Lower leg skin (tissue), 4 donors: ENCODE data around the gene PEX10. TPM values are rescaled to one million over a fixed set of nuclear protein-coding genes. Genes with fewer than 3 reads are reported as not detected.

ENCODE experiments used
- DNase-seq, 2 donors: peaks; one replicate each; pipeline ENCODE4 v3.0.0-alpha.2; 2019; ENCODE audit warnings: low spot score in 2 of 2
- H3K4me3 ChIP-seq: fragments of 200-600 bp; sonication (generic); 2 replicates; pipeline ENCODE4 v1.5.1; 2017; ENCODE audit warnings: mild to moderate bottlenecking, low read depth; ENCODE audit not compliant: poor library complexity, severe bottlenecking
- POLR2A ChIP-seq, 2 donors: fragments of 450-650 bp; IDR thresholded peaks; one replicate each; pipeline ENCODE4 v1.6.1; 2016 to 2017; ENCODE audit warnings: antibody characterized with exemption in 2 of 2, mild to moderate bottlenecking in 1 of 2, moderate library complexity in 1 of 2
- WGBS, 2 donors: methylation state at CpG; one replicate each; pipeline ENCODE4 v1.1.5; 2018; 5-methylcytosine and 5-hydroxymethylcytosine counted together
- intact Hi-C: fragments of 100-400 bp; cut with DNase I; formaldehyde crosslinking; loops from one replicate; pipeline ENCODE4 v1.15.0; 2023; ENCODE audit warnings: low total_unique reads
- total RNA-seq, 4 donors: library from RNA; depleted of rRNA; stranded (reverse); fragments of >200 nt; gene quantifications; one replicate each; pipeline ENCODE4 v1.1.0, GENCODE V29; 2016
- TF ChIP-seq, protein P1 (sequence below), 3 donors: fragments of 450-650 bp; IDR thresholded peaks; one replicate each; pipeline ENCODE4 v1.5.1; 2016; ENCODE audit warnings: antibody characterized with exemption in 3 of 3, mild to moderate bottlenecking in 3 of 3, moderate library complexity in 2 of 3

PEX10 gene
- total RNA-seq, 4 donors from 2014 or later = 18.3 to 35.9 (median 27.7) TPM

DNA sequence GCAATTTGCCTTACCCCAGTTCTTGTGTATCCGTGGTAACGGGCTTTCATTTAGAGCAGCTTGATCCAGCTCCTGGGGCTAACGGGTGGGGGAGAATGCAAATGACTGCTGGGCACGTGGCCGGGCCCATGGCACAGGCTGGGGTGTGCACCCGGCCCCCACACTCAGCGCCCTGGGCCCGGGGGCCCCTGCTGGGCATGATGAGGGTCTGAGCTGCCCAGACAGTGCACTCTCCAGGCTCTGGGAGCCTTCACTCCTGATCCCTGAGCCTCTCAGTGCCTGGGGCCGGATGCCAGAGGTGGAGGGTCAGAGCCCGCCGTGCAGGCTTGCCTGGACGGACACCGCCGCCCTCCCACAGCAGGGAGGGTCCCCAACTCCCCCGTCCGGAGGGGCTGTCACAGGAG is 20.1 kb upstream of the PEX10 start:
- H3K4me3 ChIP-seq = no peak overlapping the region
- DNase-seq = no peak
- 37 to 49% methylated on average over 10 to 15 of the region's 16 CpGs for whole genome bisulfite sequencing, 2 donors
- no peak for TF ChIP-seq POLR2A (IDR thresholded peaks at IDR 0.05)
- TF ChIP-seq, protein P1, sequence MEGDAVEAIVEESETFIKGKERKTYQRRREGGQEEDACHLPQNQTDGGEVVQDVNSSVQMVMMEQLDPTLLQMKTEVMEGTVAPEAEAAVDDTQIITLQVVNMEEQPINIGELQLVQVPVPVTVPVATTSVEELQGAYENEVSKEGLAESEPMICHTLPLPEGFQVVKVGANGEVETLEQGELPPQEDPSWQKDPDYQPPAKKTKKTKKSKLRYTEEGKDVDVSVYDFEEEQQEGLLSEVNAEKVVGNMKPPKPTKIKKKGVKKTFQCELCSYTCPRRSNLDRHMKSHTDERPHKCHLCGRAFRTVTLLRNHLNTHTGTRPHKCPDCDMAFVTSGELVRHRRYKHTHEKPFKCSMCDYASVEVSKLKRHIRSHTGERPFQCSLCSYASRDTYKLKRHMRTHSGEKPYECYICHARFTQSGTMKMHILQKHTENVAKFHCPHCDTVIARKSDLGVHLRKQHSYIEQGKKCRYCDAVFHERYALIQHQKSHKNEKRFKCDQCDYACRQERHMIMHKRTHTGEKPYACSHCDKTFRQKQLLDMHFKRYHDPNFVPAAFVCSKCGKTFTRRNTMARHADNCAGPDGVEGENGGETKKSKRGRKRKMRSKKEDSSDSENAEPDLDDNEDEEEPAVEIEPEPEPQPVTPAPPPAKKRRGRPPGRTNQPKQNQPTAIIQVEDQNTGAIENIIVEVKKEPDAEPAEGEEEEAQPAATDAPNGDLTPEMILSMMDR (IDR thresholded peaks at IDR 0.05) = no peak
- intact Hi-C loops = no loop called here

GRCh38 chr1:2431518-2431917 is 19.2 kb upstream of the PEX10 start:
- intact Hi-C loops = no loop called here

DNA sequence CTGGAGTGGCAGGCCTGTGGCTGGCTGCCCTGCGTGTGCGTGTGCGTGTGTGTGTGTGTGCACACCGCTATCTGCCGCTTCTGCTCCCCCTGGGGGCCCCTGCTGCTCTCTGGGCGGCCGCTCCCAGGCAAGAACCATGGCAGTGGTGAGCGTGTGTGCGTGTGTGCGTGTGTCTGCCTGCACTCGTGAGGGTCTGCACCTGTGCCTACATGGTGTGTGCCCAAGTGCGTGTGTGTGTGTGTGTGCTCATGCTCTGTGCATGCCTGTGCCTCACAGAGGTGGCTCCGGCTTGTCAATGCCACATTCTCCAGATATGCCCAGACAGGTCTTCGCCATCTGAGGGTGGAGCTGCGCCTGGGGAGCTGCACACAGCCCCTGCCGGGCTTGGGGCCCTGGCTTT is 18.7 kb upstream of the PEX10 start:
- H3K4me3 ChIP-seq = no peak overlapping the region
- DNase-seq = no peak
- 36 to 46% methylated on average over 12 to 15 of the region's 16 CpGs for WGBS, 2 donors
- intact Hi-C loops = no loop called here
- TF ChIP-seq, protein P1 (IDR thresholded peaks at IDR 0.05) = no peak
- no peak for TF ChIP-seq POLR2A (IDR thresholded peaks at IDR 0.05)

More at GRCh38 chr1:2431518-2431917, 19.2 kb upstream of the PEX10 start:
- no peak for DNase-seq
- TF ChIP-seq, protein P1 (IDR thresholded peaks at IDR 0.05) = no peak
- TF ChIP-seq POLR2A (IDR thresholded peaks at IDR 0.05) = no peak
- H3K4me3 ChIP-seq = no peak overlapping the region
- 24 to 34% methylated on average over 5 to 7 of the region's 10 CpGs for WGBS, 2 donors

DNA sequence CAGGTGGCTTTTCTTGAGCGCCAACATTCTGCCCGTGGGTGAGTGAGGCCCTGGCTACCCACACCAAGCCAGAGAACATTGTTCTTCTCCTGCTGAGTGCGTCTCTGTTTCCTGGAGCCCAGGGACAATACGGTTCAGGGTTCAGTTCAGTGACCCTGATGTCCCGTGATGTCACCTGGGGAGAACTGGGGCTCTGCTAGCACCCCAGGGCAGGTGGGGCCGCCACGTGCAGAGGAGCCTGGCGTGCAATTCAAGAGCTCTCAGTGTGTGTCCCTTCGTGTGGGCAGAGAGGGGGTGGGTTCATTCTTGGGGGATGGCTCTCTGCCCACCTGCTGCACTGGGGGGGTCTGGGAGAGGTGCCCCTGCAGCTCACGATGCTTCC is 18.2 kb upstream of the PEX10 start:
- 54 to 58% methylated on average over 10 of the region's 10 CpGs for WGBS, 2 donors
- intact Hi-C loops = no loop called here
- no peak for DNase-seq
- TF ChIP-seq POLR2A (IDR thresholded peaks at IDR 0.05) = no peak
- TF ChIP-seq, protein P1 (IDR thresholded peaks at IDR 0.05) = no peak
- H3K4me3 ChIP-seq = no peak overlapping the region

GRCh38 chr1:2429780-2430591 is 17.6 kb upstream of the PEX10 start:
- no peak overlapping the region for H3K4me3 ChIP-seq
- 81 to 84% methylated on average over 20 of the region's 20 CpGs for WGBS, 2 donors
- DNase-seq = no peak
- TF ChIP-seq, protein P1 (IDR thresholded peaks at IDR 0.05) = no peak
- no peak for TF ChIP-seq POLR2A (IDR thresholded peaks at IDR 0.05)
- intact Hi-C loops = no loop called here
